NCI-H1417 (cell line): Measurements from ENCODE around the gene GIT1.
"Not testable (repeated sequence)": the region's sequence is repeated elsewhere in the genome, so short reads cannot be mapped to it uniquely, and the experiment has no call there.

Source experiments
- DNase-seq, 3 experiments: peaks; one replicate each; lab custom pipeline; 2025; lab: John Stamatoyannopoulos, UW

Gene GIT1

DNA sequence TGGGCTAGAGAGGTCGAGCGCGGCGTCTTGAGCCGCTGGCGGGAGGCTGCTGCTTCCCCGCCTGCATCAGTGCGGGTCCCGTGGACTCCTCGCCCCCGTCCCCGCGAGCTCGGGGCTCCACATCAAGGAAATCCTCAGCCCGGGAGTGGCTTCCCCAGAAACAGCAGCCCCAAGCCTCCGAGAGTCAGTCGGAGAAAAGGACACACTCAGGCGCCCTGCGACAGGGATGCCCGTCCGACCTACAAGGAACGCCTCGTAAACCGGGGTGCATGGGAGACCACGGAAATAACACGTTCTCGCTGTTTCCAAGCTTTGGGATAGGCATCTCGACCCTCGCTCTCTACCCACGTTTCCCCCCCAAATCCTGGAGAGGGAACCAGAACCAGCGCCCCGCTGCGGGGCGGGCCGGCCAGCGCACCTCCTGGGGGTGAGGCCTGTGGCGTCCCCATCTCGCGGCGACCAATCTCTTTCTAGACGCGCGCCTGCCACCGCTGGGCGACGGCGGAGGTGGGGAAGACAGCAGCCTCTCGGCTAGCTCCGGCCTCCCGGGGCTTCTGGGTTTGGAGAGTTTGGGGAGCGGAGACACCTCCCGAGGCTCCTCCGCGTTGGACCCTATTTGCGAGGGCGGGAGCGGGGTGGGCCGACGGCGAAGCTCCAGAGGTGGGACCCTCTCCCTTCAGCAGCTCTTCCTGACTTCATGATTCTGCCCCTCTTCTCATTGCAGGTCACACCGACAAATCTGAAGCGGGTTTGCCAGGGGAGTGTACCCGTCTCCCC lies 21.7 kb downstream of the GIT1 start:
- peak in 2 of 3 experiments; percentile 72 to 73 for DNase-seq

DNA sequence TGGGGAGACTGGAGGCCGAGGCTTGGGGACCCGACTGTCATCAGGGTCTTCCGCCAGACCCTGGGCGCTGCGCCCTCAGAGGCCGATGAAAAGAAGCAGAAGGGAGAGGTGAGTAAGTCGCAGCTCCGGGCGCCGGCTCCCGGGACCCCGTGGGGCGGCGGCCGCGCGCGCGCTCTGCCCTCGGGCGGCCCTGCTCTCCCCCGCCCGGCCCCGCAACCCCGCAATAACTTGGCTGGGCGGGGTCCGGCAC lies 22.2 kb downstream of the GIT1 start:
- no peak for DNase-seq

DNA sequence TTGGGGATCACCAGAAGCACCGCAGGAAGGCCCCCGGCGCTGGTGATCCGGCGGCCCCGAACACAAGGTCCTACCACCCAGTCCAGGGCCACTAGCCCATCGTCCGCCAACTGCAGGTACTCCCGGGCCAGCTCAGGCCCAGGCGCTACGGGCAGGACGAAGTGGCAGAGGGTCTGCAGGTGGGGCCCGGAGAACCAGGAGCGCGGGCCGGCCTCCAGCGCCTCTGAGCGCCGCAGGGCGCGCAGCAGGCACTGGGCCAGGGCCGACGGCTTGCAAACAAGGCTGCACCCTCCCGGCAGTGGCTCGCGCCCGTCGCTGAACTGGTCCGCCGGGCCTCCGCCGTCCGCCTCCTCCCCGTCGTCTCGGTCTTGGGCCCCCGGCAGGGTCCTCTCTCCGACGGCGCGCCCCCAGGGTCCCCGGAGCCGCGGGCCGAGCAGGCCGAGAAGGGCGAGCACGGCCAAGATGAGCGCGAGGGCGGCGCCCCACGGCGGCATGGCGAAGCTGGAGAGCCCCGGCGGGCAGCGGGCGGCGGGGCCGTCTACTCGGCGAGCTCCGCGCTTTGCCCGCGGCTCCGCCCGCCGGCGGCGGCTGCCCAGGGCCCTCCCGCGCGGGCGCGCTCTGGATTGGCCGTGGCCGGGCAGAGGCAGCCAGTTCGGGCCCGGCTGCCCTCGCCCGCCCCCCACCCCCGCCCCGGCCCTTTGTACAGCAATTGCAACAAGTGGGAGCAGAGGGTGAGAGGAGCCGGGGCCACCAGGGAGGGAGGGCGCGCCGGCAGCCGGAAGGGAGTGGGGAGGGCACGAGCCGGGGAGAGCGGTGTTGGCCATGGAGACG lies 22.8 kb downstream of the GIT1 start, which contains the start of gene ABHD15:
ABHD15 (minus strand) TSS at position 565 of the 831 bp plus-strand sequence; CDS start at position 494, 71 bp downstream.
- DNase-seq, result peak; percentile 40 to 79 (median 70)

DNA sequence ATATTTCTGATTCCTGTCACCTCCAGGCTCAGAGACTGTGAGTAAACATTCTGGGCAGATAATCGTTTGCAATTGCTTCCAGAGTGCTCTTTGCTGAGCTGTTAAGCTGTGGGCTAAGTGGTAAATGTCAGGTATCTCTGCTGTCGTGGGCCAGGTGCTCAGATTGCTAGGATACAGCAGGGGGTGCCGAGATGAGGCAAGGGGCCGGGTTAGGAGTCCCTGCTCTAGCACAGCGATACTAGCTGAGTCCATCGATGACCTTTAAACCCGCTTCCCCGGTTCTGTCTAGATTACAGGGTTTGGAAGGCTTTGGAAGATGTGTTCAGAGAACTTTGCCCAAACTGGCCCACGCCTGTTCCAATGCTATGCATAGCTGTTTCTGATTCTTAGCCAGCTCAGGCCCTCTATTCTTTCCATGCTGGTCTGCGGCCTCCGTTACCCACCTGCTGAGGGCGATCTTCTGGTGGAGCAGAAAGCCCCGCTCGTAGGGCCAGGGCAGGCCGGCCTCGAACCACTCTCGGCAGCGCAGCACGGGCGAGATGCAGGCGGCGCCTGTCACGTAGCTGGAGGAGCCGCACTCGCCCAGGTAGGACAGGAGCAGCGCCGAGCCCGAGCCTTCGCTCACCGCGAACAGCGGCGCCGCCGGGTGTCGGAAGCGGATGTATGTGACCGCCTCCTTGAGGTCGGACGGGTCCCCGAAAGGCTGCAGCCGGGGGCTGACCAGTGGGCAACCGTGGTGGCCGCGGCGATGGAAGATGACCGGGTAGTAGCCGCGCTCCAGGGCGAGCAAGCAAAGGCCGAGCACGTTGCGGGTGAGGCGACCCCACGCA lies 23.6 kb downstream of the GIT1 start:
- peak; percentile 82 to 96 (median 86) for DNase-seq

DNA sequence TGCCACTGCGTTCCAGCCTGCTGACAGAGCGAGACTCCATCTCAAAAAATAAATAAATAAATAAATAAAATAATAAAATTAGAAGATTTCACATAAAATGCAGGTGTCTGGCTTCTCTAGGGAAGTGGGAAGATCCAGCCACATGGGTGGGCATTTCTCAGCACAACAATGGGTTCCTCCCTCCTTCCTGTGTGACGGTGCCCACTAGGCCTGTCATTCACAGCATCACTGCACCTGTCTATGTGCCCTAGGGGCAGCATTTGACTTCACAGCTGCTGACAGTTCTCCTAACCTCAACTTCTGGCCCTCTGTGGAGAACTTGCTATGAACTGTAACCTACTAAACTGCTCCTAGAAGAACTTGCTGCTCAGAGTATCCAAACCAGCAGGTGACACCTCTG lies 25.6 kb downstream of the GIT1 start:
- DNase-seq, result peak in 2 of 3 experiments; percentile 8 to 59

DNA sequence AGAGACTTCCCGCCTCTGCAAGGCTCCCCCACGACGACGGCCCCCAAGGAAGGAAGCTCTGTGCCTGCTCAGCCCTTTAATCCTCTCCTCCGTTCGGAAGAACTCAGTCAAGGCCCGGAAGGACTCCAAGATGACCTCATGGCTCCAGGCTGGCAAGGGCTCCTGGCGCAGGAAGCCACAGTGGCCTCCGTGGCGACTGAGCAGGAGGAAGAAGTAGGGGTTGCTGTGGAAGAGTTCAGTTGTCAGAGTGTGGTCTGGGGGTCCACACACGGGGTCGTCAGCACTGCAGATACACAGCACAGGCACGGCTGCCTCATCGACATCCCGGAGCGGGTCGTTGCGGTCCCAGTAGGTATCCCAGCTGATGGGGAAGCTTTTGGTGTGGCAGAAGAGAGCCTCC lies 26.8 kb downstream of the GIT1 start:
- DNase-seq, result no peak

DNA sequence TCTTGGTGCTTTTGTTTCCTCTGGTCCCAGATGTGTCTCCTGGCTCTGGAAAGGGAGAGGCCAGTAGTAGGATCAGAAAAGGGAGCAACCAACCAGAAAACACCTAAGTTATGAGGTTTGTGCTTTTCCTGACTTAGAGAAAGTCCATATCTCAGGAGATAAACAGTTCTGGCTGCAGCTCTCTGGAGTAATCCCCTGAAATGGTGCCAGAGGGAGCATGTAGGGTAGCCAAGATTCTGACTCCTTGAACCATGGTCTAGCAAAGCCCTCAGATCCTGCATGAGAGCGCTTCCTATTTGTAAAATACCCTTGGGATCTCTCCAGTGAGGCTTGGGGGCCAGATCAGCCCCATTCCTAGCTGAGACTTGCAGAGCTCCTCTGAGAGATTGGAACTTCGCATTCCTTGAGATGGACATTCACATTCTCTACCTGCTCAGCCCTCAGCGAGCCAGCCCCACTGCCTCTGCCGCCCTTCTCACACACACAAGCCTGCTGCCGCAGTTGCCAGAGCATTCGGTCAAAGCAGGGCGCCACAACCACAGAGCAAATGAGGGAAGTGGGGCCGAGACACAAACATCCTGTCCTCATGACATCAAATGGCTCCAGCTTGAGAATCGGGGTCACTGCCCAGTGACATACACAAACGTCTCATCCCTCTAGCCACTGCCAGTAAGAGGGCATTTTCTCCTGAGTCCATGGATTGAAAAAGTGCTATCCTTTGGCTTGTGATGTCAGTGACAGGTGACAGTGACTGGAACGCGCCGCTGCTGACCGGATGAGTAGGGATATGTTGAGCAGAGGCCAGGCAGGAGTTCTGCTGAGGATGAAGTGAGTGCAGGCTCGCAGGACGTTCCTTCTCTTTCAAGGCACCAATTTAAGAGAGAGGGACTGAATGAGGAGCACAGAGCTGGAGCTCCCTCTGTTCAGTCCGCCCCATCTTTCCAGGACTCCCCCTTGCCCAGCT lies 27.6 kb downstream of the GIT1 start:
- DNase-seq, result no peak

DNA sequence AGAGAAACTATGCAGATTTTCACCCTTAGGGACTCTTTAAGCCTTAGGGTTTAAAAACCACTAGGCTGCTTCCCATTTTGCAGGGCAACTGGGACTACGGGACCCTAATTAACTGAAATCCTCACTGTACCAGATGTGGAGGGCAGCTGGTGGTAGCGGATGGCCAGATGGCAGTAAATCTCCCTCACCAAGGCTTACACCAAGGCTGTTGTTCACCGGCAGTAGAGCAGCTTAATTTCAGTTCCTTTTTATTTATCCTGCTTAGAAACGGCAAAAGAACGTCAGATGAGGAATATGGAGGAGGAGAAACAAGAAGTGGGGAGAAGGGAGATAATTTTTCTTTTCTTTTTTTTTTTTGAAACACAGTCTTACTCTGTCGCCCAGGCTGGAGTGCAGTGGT lies 29.1 kb downstream of the GIT1 start:
- no peak for DNase-seq

DNA sequence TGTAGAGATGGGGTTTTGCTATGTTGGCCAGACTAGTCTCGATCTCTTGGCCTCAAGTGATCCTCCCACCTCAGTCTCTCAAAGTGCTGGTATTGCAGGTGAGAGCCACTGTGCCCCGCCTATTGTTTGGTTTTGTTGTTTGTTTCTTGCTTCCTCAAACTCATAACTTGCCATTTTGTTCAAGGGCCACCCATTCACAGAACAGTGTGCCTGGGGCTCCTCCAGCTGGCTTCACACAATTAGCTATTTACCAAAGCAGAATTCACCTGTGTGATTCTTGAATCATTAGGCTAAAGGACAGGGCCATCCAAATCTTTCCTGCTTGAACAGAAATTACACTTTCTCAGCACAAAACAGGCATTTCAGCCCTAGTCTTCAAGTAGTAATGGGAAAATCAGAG lies 29.8 kb downstream of the GIT1 start:
- peak in 2 of 3 experiments; percentile 9 to 42 for DNase-seq

DNA sequence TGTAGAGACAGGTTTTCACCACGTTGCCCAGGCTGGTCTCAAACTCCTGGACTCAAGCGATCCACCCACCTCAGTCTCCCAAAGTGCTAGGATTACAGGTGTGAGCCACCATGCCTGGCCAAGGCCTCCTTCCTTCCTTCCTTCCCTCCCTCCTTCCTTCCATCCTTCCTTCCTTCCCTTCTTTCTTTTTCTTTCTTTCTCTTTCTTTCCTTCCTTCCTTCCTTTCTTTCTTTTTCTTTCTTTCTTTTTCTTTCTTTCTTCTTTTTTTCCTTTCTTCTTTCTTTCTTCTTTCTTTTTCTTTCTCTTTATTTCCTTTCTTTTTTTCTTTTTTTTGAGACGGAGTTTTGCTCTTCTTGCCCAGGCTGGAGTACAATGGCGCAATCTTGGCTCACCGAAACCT lies 31.3 kb downstream of the GIT1 start:
- not testable (repeated sequence) for DNase-seq

DNA sequence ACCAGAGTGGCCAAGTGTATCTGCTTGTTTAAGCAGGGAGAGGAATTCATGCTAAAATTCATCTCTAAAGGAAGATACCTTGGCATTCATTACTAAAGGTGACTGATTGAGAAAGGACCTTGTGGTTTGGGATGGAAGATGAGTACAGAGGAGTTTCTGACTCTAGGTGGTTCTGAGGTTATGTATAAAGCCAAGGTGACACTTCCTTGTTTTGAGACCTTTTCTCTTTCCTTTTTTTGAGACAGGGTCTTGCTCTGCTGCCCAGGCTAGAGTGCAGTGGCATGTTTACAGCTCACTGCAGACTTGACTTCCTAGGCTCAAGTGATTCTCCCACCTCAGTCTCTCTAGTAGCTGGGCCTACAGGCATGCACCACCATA lies 31.7 kb downstream of the GIT1 start:
- no peak for DNase-seq

DNA sequence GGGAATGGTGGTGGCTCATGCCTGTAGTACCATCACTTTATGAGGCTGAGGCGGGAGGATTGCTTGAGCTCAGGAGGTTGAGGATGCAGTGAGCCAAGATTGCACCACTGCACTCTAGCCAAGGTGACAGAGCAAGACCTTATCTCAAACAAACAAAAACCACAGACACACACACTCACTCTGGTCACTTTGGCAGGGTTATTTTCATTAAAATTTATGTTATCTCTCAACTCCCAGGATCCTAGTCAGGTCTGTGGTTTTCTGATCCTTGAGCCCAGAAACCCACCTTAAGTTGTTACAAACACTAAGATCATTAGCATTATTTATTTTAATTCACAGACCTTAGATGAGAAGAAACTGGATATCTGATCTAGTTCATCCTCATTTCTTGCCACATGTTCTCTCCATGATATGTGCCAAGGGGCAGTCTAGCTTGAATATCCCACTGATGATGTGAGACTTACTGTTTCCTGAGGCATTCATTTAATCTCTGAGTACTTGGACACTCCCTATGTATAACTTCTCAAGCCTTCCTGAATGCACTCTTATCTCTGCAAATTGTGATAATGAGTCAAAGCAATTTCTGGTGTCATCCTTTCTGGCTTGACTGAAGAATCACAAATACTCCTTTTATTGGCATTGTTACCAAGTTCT lies 32.2 kb downstream of the GIT1 start:
- no peak for DNase-seq

DNA sequence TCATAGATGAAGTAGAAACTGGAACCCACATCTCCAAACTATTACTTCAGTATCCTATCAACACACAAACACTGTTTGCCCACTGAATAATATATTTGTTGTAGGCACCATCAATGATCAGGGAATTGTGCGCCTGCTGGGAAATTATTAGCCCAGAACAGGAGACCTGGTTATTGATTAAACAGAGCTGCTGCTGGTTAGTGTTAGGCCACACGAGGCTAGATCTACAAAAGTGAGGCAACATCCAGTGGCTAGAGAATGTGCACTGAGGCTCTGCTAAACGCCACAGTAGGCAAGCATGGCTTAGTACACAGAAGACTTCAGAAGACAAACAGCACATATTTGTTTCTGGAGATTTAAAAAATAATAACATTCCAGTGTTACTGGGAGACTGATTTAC lies 33.6 kb downstream of the GIT1 start:
- DNase-seq, result no peak

DNA sequence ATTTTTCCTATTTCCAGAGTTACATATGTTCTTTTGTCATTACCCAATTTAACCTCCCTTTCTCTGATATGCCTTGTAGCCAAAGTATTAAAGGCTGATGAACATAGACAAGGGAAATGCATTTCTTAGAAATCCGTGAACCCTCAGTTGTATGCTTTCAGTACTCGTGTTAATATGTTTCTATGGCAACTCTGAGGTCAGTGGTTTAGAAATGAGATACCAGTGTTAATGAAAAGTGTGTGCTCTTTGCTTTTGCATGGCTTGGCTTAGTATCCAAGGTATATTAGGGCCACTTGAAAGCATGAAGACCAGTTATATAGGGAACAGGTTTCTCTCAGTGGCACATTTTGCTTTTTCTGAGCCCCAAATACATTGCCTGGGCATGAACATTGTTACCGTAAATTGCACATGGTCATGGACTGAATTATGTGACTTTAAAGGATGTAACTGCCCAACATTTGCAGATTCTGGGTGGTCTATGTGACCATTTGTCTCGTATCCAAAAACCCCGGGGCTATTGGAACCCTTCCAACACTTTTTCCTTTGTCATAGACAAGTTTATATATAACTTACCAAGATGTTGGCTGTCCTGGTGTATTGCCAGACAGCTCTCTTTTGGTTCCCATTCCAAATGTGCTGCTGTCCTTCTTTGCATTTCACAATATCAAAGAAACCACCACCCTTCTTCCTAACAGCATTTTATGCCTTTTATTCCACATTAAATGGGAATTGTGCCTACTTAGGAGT lies 40.1 kb downstream of the GIT1 start:
- peak in 2 of 3 experiments; percentile 5 to 52 for DNase-seq

DNA sequence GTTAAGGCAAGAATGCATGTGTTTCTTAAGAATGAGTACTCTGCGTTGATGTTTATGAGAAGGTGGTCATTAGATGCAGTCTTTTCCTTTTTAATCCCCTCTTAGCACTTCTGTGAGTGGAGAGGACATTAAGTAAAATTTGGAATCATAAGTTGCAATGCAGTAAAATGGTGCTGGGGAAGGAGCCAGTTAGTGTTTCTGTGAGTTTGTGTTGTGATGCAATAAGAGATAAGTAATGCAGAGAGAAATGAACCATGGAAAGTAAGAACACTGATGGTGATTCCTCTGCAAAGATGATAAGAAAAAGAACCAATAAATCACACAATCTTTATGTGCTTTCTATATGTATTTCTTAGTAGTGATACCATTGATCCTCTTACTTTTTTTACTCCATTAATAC lies 42.6 kb downstream of the GIT1 start:
- DNase-seq, result no peak

DNA sequence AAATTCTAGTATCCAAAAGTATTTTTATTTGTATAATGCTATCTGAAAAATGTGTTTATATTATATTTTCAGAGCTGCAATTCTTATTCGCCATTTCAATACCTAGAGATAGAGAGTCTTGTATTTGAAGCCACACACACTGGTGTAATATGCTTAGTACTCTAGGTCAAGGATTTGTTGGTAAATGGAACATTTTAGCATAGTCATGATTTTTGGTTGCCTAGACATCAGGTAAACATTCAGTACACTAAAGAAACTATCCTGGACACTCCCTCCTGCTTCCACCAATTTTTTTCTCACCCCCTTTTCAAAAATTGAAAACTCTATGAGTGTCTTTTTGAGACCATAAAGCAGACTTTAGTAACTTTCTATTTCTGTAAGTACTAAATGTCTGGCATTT lies 43.4 kb downstream of the GIT1 start:
- DNase-seq, result no peak

DNA sequence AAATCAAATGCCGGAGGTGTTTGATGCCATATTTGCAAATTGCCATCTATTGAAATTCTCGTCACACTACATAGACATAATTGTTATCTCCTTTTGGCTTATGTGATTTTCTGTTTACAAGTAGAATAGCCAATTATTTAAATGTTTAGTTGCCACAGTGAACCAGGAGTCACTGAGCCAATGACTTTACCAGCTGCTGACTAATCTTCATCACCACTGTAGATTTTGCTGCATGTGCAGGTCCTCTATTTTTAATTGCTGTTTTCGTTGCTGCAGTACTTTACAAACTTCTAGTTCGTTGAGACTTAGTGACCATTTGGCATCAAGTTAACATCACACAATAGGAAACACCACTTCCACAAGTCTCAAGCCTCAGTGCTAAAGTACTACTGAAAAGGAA lies 45.4 kb downstream of the GIT1 start:
- no peak for DNase-seq

DNA sequence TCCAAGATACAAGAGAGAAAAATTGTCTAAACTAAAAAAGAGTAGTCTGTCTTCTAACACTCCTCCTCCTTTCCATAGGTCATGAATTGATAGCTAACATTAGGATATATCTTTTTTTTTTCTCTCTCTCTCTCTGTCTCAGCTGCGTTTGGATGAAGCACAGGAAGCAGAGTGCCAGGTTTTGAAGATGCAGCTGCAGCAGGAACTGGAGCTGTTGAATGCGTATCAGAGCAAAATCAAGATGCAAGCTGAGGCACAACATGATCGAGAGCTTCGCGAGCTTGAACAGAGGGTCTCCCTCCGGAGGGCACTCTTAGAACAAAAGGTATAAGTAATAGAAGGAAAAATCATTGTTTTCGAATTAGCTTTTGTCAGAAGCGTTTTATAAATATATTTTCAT lies 55.5 kb downstream of the GIT1 start:
- no peak for DNase-seq

DNA sequence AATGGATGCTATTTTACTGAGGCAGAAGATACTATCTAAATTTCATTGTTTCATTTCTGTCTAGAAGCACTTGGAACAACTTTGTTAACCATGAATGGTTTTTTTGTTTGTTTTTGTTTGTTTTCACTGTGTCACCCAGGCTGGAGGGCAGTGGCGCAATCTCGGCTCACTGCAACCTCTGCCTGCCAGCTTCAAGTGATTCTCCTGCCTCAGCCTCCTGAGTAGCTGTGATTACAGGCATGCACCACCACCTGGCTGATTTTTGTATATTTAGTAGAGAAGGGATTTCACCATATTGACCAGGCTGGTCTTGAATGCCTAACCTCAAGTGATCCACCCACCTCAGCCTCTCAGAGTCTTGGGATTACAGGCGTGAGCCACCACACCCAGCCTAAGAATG lies 63.1 kb downstream of the GIT1 start:
- no peak for DNase-seq

DNA sequence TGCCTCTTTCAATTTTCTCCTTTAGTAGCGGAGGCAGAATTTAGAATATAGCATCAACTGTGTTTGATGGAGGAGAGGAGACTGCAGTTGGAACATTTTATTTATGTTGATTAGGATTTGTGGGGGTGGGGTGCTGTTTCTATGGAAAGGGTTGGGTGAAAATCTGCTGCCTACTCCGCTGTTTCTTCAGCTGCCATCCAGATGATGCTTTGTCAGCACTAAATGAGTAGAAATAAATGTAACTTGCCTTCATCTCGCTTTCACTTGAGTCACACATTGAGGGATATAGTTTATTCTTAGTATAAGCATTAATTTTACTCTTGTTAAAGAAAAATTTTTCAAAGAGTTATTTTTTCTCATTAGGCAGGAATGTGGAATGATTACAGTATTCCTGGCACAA lies 64.8 kb downstream of the GIT1 start:
- DNase-seq, result peak in 1 of 3 experiments; percentile 62
